HCT116 (cell line): Measurements from ENCODE around the gene WSB1.

ENCODE experiments used
- EZH2 ChIP-seq: fragments of 200-600 bp; sonication (generic); IDR thresholded peaks from 2 replicates; pipeline ENCODE4 v1.6.1; 2017; ENCODE audit warnings: antibody characterized with exemption, mixed run types
- FOSL1 ChIP-seq: IDR thresholded peaks from 2 replicates; pipeline ENCODE4 v1.6.1; 2012; ENCODE audit warnings: low read depth
- SP1 ChIP-seq: IDR thresholded peaks from 2 replicates; pipeline ENCODE4 v1.6.1; 2012; ENCODE audit warnings: low read depth
- TF ChIP-seq, protein P1 (sequence below), 3 experiments: fragments of 200-600 bp in 1 of 3; sonication (generic) in 1 of 3; IDR thresholded peaks in 2 of 3; conservative IDR thresholded peaks in 1 of 3; 2 replicates each; pipeline ENCODE4 v1.5.1; 2012 to 2017; ENCODE audit warnings: low read depth in 2 of 3, low read length in 2 of 3, antibody characterized with exemption in 1 of 3, borderline replicate concordance in 1 of 3, control low read depth in 1 of 3, mild to moderate bottlenecking in 1 of 3, mixed read lengths in 1 of 3, mixed run types in 1 of 3, moderate library complexity in 1 of 3; ENCODE audit not compliant: insufficient read depth in 1 of 3

GRCh38 chr17:27332485-27333409 is 38.8 kb downstream of the WSB1 start:
- TF ChIP-seq SP1: peak; percentile 54
- TF ChIP-seq EZH2: no peak
- peak; percentile 86 for TF ChIP-seq FOSL1
- TF ChIP-seq, protein P1, sequence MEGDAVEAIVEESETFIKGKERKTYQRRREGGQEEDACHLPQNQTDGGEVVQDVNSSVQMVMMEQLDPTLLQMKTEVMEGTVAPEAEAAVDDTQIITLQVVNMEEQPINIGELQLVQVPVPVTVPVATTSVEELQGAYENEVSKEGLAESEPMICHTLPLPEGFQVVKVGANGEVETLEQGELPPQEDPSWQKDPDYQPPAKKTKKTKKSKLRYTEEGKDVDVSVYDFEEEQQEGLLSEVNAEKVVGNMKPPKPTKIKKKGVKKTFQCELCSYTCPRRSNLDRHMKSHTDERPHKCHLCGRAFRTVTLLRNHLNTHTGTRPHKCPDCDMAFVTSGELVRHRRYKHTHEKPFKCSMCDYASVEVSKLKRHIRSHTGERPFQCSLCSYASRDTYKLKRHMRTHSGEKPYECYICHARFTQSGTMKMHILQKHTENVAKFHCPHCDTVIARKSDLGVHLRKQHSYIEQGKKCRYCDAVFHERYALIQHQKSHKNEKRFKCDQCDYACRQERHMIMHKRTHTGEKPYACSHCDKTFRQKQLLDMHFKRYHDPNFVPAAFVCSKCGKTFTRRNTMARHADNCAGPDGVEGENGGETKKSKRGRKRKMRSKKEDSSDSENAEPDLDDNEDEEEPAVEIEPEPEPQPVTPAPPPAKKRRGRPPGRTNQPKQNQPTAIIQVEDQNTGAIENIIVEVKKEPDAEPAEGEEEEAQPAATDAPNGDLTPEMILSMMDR (IDR thresholded peaks at IDR 0.05 in 2 of 3, conservative IDR thresholded peaks at IDR 0.05 in 1 of 3; ENCODE audit: borderline replicate concordance in 1 of 3, insufficient read depth in 1 of 3, low read depth in 2 of 3, low read length in 2 of 3): peak; percentile 70 to 85 (median 73)
